Parathyroid adenoma (tissue), 2 donors: Measurements from ENCODE around the gene ARHGEF10L.

Experiments used
- H2AFZ ChIP-seq: fragments of 300-600 bp; sonication (generic); one replicate; pipeline ENCODE4 v1.7.0; 2017; ENCODE audit warnings: antibody characterized with exemption, mild to moderate bottlenecking
- H3K27ac ChIP-seq: fragments of 300-600 bp; sonication (generic); one replicate; pipeline ENCODE4 v1.7.0; 2017
- H3K27me3 ChIP-seq: fragments of 300-600 bp; sonication (generic); one replicate; pipeline ENCODE4 v1.7.0; 2017; ENCODE audit warnings: low read length; ENCODE audit not compliant: control insufficient read depth, insufficient read depth
- H3K36me3 ChIP-seq: fragments of 300-600 bp; sonication (generic); one replicate; pipeline ENCODE4 v1.7.0; 2017; ENCODE audit warnings: low read length; ENCODE audit not compliant: control insufficient read depth, insufficient read depth
- H3K4me1 ChIP-seq: fragments of 300-600 bp; sonication (generic); one replicate; pipeline ENCODE4 v1.7.0; 2017; ENCODE audit warnings: control low read depth
- H3K4me2 ChIP-seq: fragments of 300-600 bp; sonication (generic); one replicate; pipeline ENCODE4 v1.7.0; 2017; ENCODE audit warnings: low read length
- H3K4me3 ChIP-seq: fragments of 300-600 bp; sonication (generic); one replicate; pipeline ENCODE4 v1.7.0; 2017; ENCODE audit warnings: low read depth, low read length
- H3K79me2 ChIP-seq: fragments of 300-600 bp; sonication (generic); one replicate; pipeline ENCODE4 v1.7.0; 2017; ENCODE audit warnings: control low read depth
- H3K9ac ChIP-seq: fragments of 300-600 bp; sonication (generic); one replicate; pipeline ENCODE4 v1.7.0; 2017; ENCODE audit warnings: mild to moderate bottlenecking
- H3K9me3 ChIP-seq: fragments of 300-600 bp; sonication (generic); one replicate; pipeline ENCODE4 v1.7.0; 2017; ENCODE audit warnings: low read length; ENCODE audit not compliant: control insufficient read depth
- TF ChIP-seq, protein P1 (sequence below): fragments of 300-600 bp; sonication (generic); IDR thresholded peaks from one replicate; pipeline ENCODE4 v1.7.0; 2017; ENCODE audit warnings: antibody characterized with exemption, mild to moderate bottlenecking
- donor health status: primary hyperparathyroidism.

Gene ARHGEF10L

DNA sequence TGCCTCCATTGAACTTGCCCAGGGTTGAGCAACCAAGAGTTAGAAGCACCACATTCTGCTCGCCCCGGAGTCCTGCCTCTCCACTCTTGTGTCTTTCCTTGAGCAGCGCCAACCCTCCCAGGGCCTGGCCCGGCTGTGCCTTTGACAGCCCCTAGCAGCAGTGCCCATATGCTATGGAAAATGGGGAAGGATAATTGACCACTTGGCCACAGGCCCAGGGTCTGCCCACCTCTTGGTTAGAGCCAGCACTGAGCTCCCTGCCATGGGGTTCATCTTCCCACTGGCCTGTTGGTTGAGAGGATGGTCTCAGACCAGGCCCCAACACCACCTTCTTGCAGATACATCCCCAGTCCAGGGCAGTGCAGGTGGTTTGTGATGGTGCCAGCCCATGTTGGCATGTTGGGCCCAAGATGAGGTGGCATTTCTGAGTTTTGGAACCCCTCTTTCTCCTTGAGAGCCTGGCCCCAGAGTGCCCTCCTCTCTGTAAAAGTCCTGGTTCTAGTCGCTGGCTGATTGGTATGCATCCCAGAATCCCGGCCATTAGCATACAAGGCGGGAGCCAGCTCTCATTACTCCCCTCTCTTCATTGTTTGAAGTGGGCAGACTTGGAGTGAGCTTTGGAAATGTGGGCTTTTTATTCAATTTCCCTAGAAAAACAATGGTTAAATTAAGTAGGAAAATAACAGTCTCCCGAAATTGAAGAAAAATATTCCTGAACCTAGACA lies 7.6 kb downstream of the ARHGEF10L start:
- Histone ChIP-seq H3K4me2 (no peak overlapping the region), H3K79me2 (peaks cover 9% of the 10 kb centered on the region), H3K4me3 (no peak overlapping the region), H3K9me3 (no peaks in the 10 kb centered on the region), H3K9ac (no peak overlapping the region), H2AFZ (no peak overlapping the region), H3K27ac (no peak overlapping the region), H3K27me3 (no peaks in the 10 kb centered on the region), H3K4me1 (peaks cover 11% of the 10 kb centered on the region), H3K36me3 (no peaks in the 10 kb centered on the region)
- TF ChIP-seq, protein P1, sequence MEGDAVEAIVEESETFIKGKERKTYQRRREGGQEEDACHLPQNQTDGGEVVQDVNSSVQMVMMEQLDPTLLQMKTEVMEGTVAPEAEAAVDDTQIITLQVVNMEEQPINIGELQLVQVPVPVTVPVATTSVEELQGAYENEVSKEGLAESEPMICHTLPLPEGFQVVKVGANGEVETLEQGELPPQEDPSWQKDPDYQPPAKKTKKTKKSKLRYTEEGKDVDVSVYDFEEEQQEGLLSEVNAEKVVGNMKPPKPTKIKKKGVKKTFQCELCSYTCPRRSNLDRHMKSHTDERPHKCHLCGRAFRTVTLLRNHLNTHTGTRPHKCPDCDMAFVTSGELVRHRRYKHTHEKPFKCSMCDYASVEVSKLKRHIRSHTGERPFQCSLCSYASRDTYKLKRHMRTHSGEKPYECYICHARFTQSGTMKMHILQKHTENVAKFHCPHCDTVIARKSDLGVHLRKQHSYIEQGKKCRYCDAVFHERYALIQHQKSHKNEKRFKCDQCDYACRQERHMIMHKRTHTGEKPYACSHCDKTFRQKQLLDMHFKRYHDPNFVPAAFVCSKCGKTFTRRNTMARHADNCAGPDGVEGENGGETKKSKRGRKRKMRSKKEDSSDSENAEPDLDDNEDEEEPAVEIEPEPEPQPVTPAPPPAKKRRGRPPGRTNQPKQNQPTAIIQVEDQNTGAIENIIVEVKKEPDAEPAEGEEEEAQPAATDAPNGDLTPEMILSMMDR: no peak

DNA sequence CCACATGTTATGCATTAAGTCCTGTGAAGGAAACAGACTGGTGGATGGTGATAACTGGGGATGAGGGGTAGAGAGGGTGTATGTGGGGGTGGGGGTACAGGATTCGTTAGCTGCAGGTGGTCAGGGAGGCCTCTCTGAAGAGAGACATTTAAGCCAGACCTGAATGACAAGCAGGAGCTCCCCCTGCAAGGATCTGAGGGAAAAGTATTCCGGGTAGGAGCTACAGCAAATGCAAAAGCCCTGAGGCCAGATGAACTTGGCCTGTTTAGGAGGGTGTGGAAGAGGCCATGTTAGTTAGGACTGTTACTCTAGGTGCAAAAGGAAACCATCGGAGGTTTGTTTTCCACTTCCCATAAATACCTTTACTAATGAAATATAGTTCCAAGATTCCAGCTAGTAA lies 9.9 kb downstream of the ARHGEF10L start:
- Histone ChIP-seq H3K27ac (no peak overlapping the region), H3K27me3 (no peaks in the 10 kb centered on the region), H3K36me3 (no peaks in the 10 kb centered on the region), H3K9me3 (no peaks in the 10 kb centered on the region), H3K4me3 (no peak overlapping the region), H3K79me2 (peaks cover 17% of the 10 kb centered on the region), H3K4me1 (peaks cover 11% of the 10 kb centered on the region), H3K4me2 (no peak overlapping the region), H2AFZ (no peak overlapping the region), H3K9ac (no peak overlapping the region)
- TF ChIP-seq, protein P1: no peak

DNA sequence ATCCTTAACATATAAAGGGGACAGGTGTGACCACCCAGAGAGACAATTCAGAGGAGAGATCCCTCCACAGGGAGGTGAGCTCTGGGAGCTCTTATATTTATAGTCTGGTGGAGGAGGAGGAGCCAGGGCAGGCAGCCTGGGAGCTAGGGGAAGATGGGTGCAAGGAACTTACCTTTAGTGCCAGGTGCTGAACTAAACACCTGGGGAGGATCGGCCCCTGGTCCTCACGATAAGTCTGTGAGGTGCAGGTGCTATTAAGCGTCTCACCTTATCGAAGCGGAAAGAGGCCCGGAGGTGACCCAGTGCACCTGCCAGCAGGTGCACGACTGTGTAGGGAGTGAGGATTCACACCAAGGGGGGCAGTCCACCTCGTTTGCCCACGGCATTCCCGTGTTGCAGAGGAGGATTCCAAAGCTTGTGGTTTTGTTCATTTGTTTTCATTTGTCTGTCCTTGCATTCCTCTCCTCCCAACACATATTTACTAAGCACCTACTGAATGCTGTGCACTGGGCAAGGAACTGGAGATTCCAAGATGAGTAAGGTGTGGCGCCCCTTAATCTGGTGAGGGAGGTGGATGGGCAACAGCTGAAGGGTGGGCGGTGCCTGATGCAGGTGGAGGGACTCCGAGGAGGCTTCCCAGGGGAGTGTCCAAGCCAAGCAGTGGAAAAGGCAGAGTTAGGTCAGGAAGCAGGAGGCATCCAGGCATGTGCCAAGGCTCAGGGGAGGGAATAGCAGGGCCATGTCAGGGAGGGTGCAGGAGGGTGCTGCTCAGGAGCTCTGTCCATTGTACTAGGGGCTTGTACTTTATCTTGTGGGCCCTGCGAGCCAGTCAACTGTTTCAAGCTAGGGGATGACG lies 11.5 kb downstream of the ARHGEF10L start:
- H3K4me3 ChIP-seq: no peak overlapping the region
- H3K9ac ChIP-seq: no peak overlapping the region
- H3K36me3 ChIP-seq: no peaks in the 10 kb centered on the region
- H3K4me2 ChIP-seq: no peak overlapping the region
- H3K9me3 ChIP-seq: no peaks in the 10 kb centered on the region
- no peaks in the 10 kb centered on the region for H3K27me3 ChIP-seq
- H3K4me1 ChIP-seq: peaks cover 11% of the 10 kb centered on the region
- H3K27ac ChIP-seq: no peak overlapping the region
- H3K79me2 ChIP-seq: peaks cover 17% of the 10 kb centered on the region
- TF ChIP-seq, protein P1: no peak
- H2AFZ ChIP-seq: no peak overlapping the region

DNA sequence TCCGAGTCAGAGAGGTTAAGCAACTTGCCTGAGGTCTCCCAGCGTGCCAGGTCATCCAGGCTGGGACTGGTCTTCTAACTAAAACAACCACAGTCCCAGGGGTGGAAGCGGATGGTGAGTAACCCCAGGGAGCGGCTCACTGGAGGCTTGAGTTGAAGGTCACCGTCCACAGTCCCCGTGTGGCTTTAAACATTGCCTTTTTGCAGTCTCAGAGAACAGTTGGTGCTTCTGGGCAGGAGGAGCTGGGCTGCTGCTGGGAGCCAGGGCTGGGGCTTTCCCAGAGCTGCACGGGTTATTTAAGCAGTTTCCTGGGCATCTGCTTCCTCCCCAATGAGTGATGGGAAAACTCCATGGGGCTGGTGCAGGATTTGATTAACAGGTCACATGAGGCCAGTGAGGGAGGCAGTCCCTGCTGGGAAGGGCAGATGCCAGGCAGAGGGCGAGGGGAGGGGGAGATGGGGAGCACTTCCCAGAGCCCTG lies 12.3 kb downstream of the ARHGEF10L start:
- Histone ChIP-seq H3K4me3 (no peak overlapping the region), H3K79me2 (peaks cover 15% of the 10 kb centered on the region), H3K36me3 (no peaks in the 10 kb centered on the region), H3K27ac (no peak overlapping the region), H3K9me3 (no peaks in the 10 kb centered on the region), H3K9ac (no peak overlapping the region), H3K4me1 (peaks cover 11% of the 10 kb centered on the region), H2AFZ (no peak overlapping the region), H3K27me3 (no peaks in the 10 kb centered on the region), H3K4me2 (no peak overlapping the region)
- TF ChIP-seq, protein P1: no peak
